H1 (cell line): ENCODE measurements around the gene HOATZ. TPM values are rescaled to one million over a fixed set of nuclear protein-coding genes. Genes with fewer than 3 reads are reported as not detected.

Source experiments
- CHD7 ChIP-seq: fragments of 300-600 bp; sonication (generic); IDR thresholded peaks from 2 replicates; pipeline ENCODE4 v1.7.1; 2012; ENCODE audit warnings: low read length, moderate library complexity, mild to moderate bottlenecking, inconsistent platforms; ENCODE audit not compliant: insufficient replicate concordance
- CTCF ChIP-seq, 3 experiments: IDR thresholded peaks; 1 replicate in 2 of 3; 2 replicates in 1 of 3; pipeline versions ENCODE4 v1.5.1 to v1.6.1; 2011; ENCODE audit warnings: low read length in 3 of 3, mild to moderate bottlenecking in 3 of 3, inconsistent platforms in 2 of 3, low read depth in 1 of 3, moderate library complexity in 1 of 3; ENCODE audit not compliant: insufficient read depth in 1 of 3; ENCODE audit errors: control extremely low read depth in 1 of 3
- HDAC6 ChIP-seq: IDR thresholded peaks from one replicate; pipeline ENCODE4 v1.7.1; 2012; ENCODE audit warnings: low read depth, mild to moderate bottlenecking, inconsistent platforms, low read length, moderate library complexity
- JUN ChIP-seq: IDR thresholded peaks from 2 replicates; pipeline ENCODE4 v1.6.1; 2011; ENCODE audit warnings: low read depth, mild to moderate bottlenecking, improper control_type of control experiment, low read length
- KDM5A ChIP-seq: fragments of 200-600 bp; IDR thresholded peaks from 2 replicates; pipeline ENCODE4 v1.7.1; 2012; ENCODE audit warnings: mild to moderate bottlenecking, low read length, inconsistent platforms, mixed read lengths
- PHF8 ChIP-seq: fragments of 200-600 bp; sonication (generic); conservative IDR thresholded peaks from 2 replicates; pipeline ENCODE4 v1.7.1; 2012; ENCODE audit warnings: low read depth, mild to moderate bottlenecking, inconsistent platforms, low read length, moderate library complexity
- POLR2AphosphoS5 ChIP-seq: IDR thresholded peaks from 2 replicates; pipeline ENCODE4 v1.6.1; 2011; ENCODE audit warnings: low read depth, low read length
- polyA plus RNA-seq, 7 experiments: library from polyadenylated mRNA; depleted of rRNA in 3 of 7; stranded (reverse) in 5 of 7; unstranded in 2 of 7; fragments of >200 nt in 5 of 7; fragments of 200-250 nt in 2 of 7; gene quantifications; 1 replicate in 5 of 7; 2 replicates in 1 of 7; 4 replicates in 1 of 7; pipeline versions ENCODE4 v1.2.1 to v1.2.3, GENCODE V29; 2011 to 2013; ENCODE audit warnings: missing spikeins in 2 of 7, mixed read lengths in 2 of 7
- total RNA-seq: library from RNA; stranded (reverse); fragmentation: NEBNext Ultra II Directional; extraction: Animal tissue kit (Norgen Biotek cat#: 25700); gene quantifications from 2 replicates; pipeline ENCODE4 v1.2.1, GENCODE V29; 2021

The HOATZ gene
- total and polyA plus RNA-seq, 2 of the 8 experiments (the other 6 are each of a cell fraction or from before 2014, with no cell fraction given), result not detected

- TF ChIP-seq CTCF (IDR thresholded peaks at IDR 0.05; ENCODE audit: control extremely low read depth in 1 of 3, insufficient read depth in 1 of 3, low read depth in 1 of 3, low read length in 3 of 3) (no peak), JUN (no peak), POLR2AphosphoS5 (no peak), PHF8 (no peak), HDAC6 (no peak), CHD7 (no peak), KDM5A (no peak)
Observed at GRCh38 chr11:111531687-111532364, 17.2 kb downstream of the HOATZ start (continued).
